GM18526 (cell line): ENCODE results near the gene MEGF10.

ENCODE experiments used
- POLR2A ChIP-seq: IDR thresholded peaks from 3 replicates; pipeline ENCODE4 v1.6.1; 2011; ENCODE audit not compliant: insufficient read length; ENCODE audit errors: extremely low read depth

Gene MEGF10

GRCh38 chr5:127344931-127345330 is 54.3 kb downstream of the MEGF10 start:
- no peak for TF ChIP-seq POLR2A

GRCh38 chr5:127351418-127351817 is 60.8 kb downstream of the MEGF10 start:
- no peak for TF ChIP-seq POLR2A

GRCh38 chr5:127352068-127352467 is 61.5 kb downstream of the MEGF10 start:
- no peak for TF ChIP-seq POLR2A

- no peak for TF ChIP-seq POLR2A
These were observed 62.7 kb downstream of the MEGF10 start for GRCh38 chr5:127353327-127353726.

GRCh38 chr5:127353796-127354195 is 63.2 kb downstream of the MEGF10 start:
- no peak for TF ChIP-seq POLR2A

- TF ChIP-seq POLR2A: no peak
These were observed 64.7 kb downstream of the MEGF10 start for GRCh38 chr5:127355337-127355736.

GRCh38 chr5:127358284-127358683 is 67.7 kb downstream of the MEGF10 start:
- TF ChIP-seq POLR2A: no peak

GRCh38 chr5:127358740-127359139 is 68.1 kb downstream of the MEGF10 start:
- no peak for TF ChIP-seq POLR2A

GRCh38 chr5:127359502-127359901 is 68.9 kb downstream of the MEGF10 start:
- no peak for TF ChIP-seq POLR2A

GRCh38 chr5:127363403-127363802 is 72.8 kb downstream of the MEGF10 start:
- no peak for TF ChIP-seq POLR2A

GRCh38 chr5:127367029-127367428 is 76.4 kb downstream of the MEGF10 start:
- no peak for TF ChIP-seq POLR2A

GRCh38 chr5:127367946-127368465 is 77.4 kb downstream of the MEGF10 start:
- TF ChIP-seq POLR2A: no peak

- no peak for TF ChIP-seq POLR2A
These were observed 79.2 kb downstream of the MEGF10 start for GRCh38 chr5:127369796-127370195.

GRCh38 chr5:127370631-127371030 is 80.0 kb downstream of the MEGF10 start:
- no peak for TF ChIP-seq POLR2A

GRCh38 chr5:127373858-127374491 is 83.4 kb downstream of the MEGF10 start:
- no peak for TF ChIP-seq POLR2A

GRCh38 chr5:127375124-127375523 is 84.5 kb downstream of the MEGF10 start:
- TF ChIP-seq POLR2A: no peak

GRCh38 chr5:127375544-127376091 is 85.0 kb downstream of the MEGF10 start:
- no peak for TF ChIP-seq POLR2A
